ENCODE data around the gene MAP3K4. TPM values are rescaled to one million over a fixed set of nuclear protein-coding genes. Genes with fewer than 3 reads are reported as not detected.

MAP3K4 gene
- total and polyA plus RNA-seq, 7 donors: 4.6 to 79.2 (median 22.7) TPM

DNA sequence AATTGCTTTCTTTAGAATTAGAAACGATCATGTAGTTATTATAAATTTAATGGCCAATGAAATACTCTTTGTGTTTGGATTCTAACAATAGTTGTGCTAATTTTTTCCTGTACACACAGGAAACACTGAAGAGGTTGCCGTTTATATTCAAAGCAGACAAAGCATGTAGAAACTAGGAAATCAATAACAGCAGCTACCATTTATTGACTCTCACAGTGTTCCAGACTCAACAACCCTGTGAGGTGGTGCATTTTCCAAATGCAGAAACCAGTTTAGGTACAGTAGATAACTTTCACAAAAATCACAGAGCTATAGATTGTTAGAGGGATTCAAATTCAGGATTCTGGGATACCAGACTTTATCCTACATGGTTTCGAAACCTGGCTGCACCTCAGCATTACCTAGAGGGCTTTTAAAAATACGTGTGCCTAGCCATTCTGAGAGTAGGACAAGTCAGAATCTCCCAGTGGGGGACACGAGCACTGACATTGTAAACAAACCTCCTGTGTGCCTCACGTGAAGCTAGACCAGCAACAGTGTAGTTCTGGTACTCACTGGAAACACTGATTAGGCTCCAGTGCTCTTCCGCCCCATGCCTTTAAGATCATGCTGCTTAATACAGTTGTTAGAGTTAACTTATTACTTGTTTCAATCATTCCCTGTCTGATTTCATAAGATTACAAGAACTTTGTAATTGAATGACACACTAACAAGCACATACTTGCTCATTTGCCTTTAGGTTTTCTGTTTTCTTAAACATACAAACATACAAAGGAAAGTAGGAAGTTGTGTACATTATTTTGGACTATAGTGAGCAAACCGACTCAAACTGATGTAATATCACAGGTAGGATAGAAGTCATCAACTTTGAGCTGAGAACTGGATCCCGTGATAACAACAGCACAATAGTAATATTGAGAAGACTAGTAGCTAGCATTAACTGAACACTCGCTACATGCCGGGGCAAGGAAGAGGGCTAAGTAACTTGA lies 65.8 kb downstream of the MAP3K4 start:
- Histone ChIP-seq H3K4me1 (no peaks in the 10 kb centered on the region), H3K9me3 (no peaks in the 10 kb centered on the region), H3K36me3 (no peaks in the 10 kb centered on the region), H3K4me3 (no peak overlapping the region), H3K27me3 (no peaks in the 10 kb centered on the region), H3K27ac (no peak overlapping the region)
- WGBS, 2 donors: 83 to 85% methylated on average over 11 of the region's 11 CpGs
- TF ChIP-seq CTCF (IDR thresholded peaks at IDR 0.05) (no peak), POLR2AphosphoS5 (IDR thresholded peaks at IDR 0.05) (no peak), POLR2A (IDR thresholded peaks at IDR 0.05) (no peak), EP300 (IDR thresholded peaks at IDR 0.05) (no peak)
- intact Hi-C loops (cut with DNase I): no loop called here
- DNase-seq: no peak

- Histone ChIP-seq H3K27ac (no peak overlapping the region), H3K36me3 (no peaks in the 10 kb centered on the region), H3K9me3 (no peaks in the 10 kb centered on the region), H3K27me3 (no peaks in the 10 kb centered on the region), H3K4me1 (no peaks in the 10 kb centered on the region), H3K4me3 (no peak overlapping the region)
- TF ChIP-seq POLR2AphosphoS5 (IDR thresholded peaks at IDR 0.05) (no peak), POLR2A (IDR thresholded peaks at IDR 0.05) (no peak), EP300 (IDR thresholded peaks at IDR 0.05) (no peak), CTCF (IDR thresholded peaks at IDR 0.05) (no peak)
- WGBS, 2 donors: 92 to 95% methylated on average over 1 of the region's 1 CpG
- intact Hi-C loops (cut with DNase I): no loop called here
- no peak for DNase-seq
Measured at GRCh38 chr6:161058741-161059140, 67.2 kb downstream of the MAP3K4 start.

DNA sequence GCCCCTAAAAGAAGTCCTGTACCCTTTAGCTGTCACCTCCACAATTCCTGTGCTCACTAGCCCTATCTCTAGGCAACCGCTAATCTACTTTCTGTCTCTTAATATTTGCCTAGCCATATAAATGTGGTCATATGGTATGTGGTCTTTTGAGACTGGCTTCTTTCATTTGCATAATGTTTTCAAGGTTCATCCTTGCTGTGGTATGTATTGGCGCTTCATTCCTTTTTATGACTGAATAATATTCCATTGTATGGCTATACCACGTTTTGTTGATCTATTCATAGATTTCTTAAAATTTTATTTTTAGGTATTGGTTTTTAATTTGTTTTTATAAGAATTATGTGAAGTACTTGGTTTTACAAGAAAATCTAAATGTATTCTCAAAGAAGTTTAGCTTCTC lies 70.0 kb downstream of the MAP3K4 start:
- Histone ChIP-seq H3K27me3 (no peaks in the 10 kb centered on the region), H3K9me3 (no peaks in the 10 kb centered on the region), H3K4me1 (no peaks in the 10 kb centered on the region), H3K4me3 (no peak overlapping the region), H3K27ac (no peak overlapping the region), H3K36me3 (no peaks in the 10 kb centered on the region)
- no peak for TF ChIP-seq POLR2AphosphoS5 (IDR thresholded peaks at IDR 0.05)
- WGBS, 2 donors: 92 to 96% methylated on average over 3 of the region's 3 CpGs
- DNase-seq: no peak
- intact Hi-C loops (cut with DNase I): no loop called here

- Histone ChIP-seq H3K27me3 (no peaks in the 10 kb centered on the region), H3K9me3 (no peaks in the 10 kb centered on the region), H3K4me3 (no peak overlapping the region), H3K36me3 (no peaks in the 10 kb centered on the region), H3K4me1 (no peaks in the 10 kb centered on the region), H3K27ac (no peak overlapping the region)
- no peak for DNase-seq
- WGBS, 2 donors: 97 to 100% methylated on average over 1 of the region's 1 CpG
- TF ChIP-seq POLR2A (IDR thresholded peaks at IDR 0.05) (no peak), POLR2AphosphoS5 (IDR thresholded peaks at IDR 0.05) (no peak), CTCF (IDR thresholded peaks at IDR 0.05) (no peak), EP300 (IDR thresholded peaks at IDR 0.05) (no peak)
- intact Hi-C loops (cut with DNase I): no loop called here
Measured at GRCh38 chr6:161064915-161065314, 73.3 kb downstream of the MAP3K4 start.

- H3K27ac ChIP-seq: no peak overlapping the region
- H3K4me3 ChIP-seq: no peak overlapping the region
- H3K27me3 ChIP-seq: no peaks in the 10 kb centered on the region
- intact Hi-C loops (cut with DNase I): no loop called here
- no peak for DNase-seq
- no peaks in the 10 kb centered on the region for H3K9me3 ChIP-seq
- 79 to 87% methylated on average over 3 of the region's 3 CpGs for WGBS, 2 donors
- H3K4me1 ChIP-seq: no peaks in the 10 kb centered on the region
- H3K36me3 ChIP-seq: peaks cover 0 to 11% (median 0%) of the 10 kb centered on the region in 4 donors
- TF ChIP-seq CTCF (IDR thresholded peaks at IDR 0.05): no peak
Measured at GRCh38 chr6:161066511-161066910, 74.9 kb downstream of the MAP3K4 start.

Data from sigmoid colon (tissue), 7 donors.